GM18498 (cell line): Measurements from ENCODE around the gene SPINK13.
"Not testable (repeated sequence)": the region's sequence is repeated elsewhere in the genome, so short reads cannot be mapped to it uniquely, and the experiment has no call there.

Experiments
- ATAC-seq: cut with Tn5 transposase; IDR thresholded peaks from one replicate; pipeline ENCODE4 v1.9.1; 2021; ENCODE audit warnings: mild to moderate bottlenecking, moderate library complexity; ENCODE audit not compliant: unreplicated experiment

The SPINK13 gene

GRCh38 chr5:148311484-148311883 is 42.9 kb downstream of the SPINK13 start:
- no peak for ATAC-seq

- ATAC-seq = no peak
These were observed 43.6 kb downstream of the SPINK13 start, which contains the start of gene SPINK7 for GRCh38 chr5:148312153-148312552. SPINK7 (plus strand) TSS chr5:148312423; CDS start chr5:148312484, 61 bp downstream.

- no peak for ATAC-seq
These were observed 45.6 kb downstream of the SPINK13 start for GRCh38 chr5:148314187-148314586.

GRCh38 chr5:148314731-148315130 is 46.1 kb downstream of the SPINK13 start:
- ATAC-seq = no peak

GRCh38 chr5:148320011-148320963 is 51.7 kb downstream of the SPINK13 start:
- not testable (repeated sequence) for ATAC-seq

GRCh38 chr5:148333262-148333849 is 64.8 kb downstream of the SPINK13 start:
- ATAC-seq = no peak

GRCh38 chr5:148335259-148335658 is 66.7 kb downstream of the SPINK13 start, which contains the start of gene SPINK9:
SPINK9 (plus strand) TSS chr5:148335559; CDS start chr5:148335614, 55 bp downstream.
- no peak for ATAC-seq
